ENCODE results near the gene MCM10.
"Not testable (repeated sequence)": the region's sequence is repeated elsewhere in the genome, so short reads cannot be mapped to it uniquely, and the experiment has no call there.

The MCM10 gene

GRCh38 chr10:13222566-13222965 lies 61.2 kb downstream of the MCM10 start:
- no peak for DNase-seq

GRCh38 chr10:13223241-13223640 lies 61.9 kb downstream of the MCM10 start:
- DNase-seq, result no peak

- DNase-seq, result no peak
These were observed 63.0 kb downstream of the MCM10 start for GRCh38 chr10:13224210-13224995.

- DNase-seq, result no peak
These were observed 64.2 kb downstream of the MCM10 start for GRCh38 chr10:13225601-13226000.

- DNase-seq, result no peak
These were observed 65.7 kb downstream of the MCM10 start for GRCh38 chr10:13227031-13227430.

GRCh38 chr10:13231190-13231589 lies 69.8 kb downstream of the MCM10 start:
- DNase-seq, result no peak

- DNase-seq, result no peak
These were observed 70.5 kb downstream of the MCM10 start for GRCh38 chr10:13231808-13232207.

GRCh38 chr10:13233358-13233757 lies 72.0 kb downstream of the MCM10 start:
- DNase-seq, result no peak

GRCh38 chr10:13234172-13234571 lies 72.8 kb downstream of the MCM10 start, which contains the start of gene UCMA:
Gene UCMA (minus strand): TSS chr10:13234374. CDS start chr10:13234258, 116 bp downstream.
- DNase-seq, result no peak

- not testable (repeated sequence) for DNase-seq
These were observed 73.4 kb downstream of the MCM10 start for GRCh38 chr10:13234736-13235135.

GRCh38 chr10:13236638-13237037 lies 75.3 kb downstream of the MCM10 start:
- DNase-seq, result no peak

GRCh38 chr10:13238271-13239077 lies 77.1 kb downstream of the MCM10 start:
- no peak for DNase-seq

- DNase-seq, result no peak
These were observed 78.6 kb downstream of the MCM10 start for GRCh38 chr10:13239923-13240322.

- no peak for DNase-seq
These were observed 80.3 kb downstream of the MCM10 start for GRCh38 chr10:13241613-13242012.

GRCh38 chr10:13242260-13242659 lies 80.9 kb downstream of the MCM10 start:
- DNase-seq, result not testable (repeated sequence)

GRCh38 chr10:13247246-13247645 lies 85.9 kb downstream of the MCM10 start:
- no peak for DNase-seq

- no peak for DNase-seq
These were observed 86.4 kb downstream of the MCM10 start for GRCh38 chr10:13247784-13248183.

- DNase-seq, result no peak
These were observed 92.4 kb downstream of the MCM10 start for GRCh38 chr10:13253726-13254125.

- no peak for DNase-seq
These were observed 95.3 kb downstream of the MCM10 start for GRCh38 chr10:13256627-13257026.

- DNase-seq, result no peak
These were observed 96.3 kb downstream of the MCM10 start for GRCh38 chr10:13257621-13258140.

All from activated CD4-positive, CD25-positive, alpha-beta regulatory T cell (primary cell).